Measurements from ENCODE around the gene KRTAP5-3.
"Not testable (repeated sequence)": the region's sequence is repeated elsewhere in the genome, so short reads cannot be mapped to it uniquely, and the experiment has no call there.

Gene KRTAP5-3

GRCh38 chr11:1592628-1593027 is 15.6 kb downstream of the KRTAP5-3 start:
- DNase-seq (ENCODE audit: low spot score): no peak

GRCh38 chr11:1589996-1590395 is 18.3 kb downstream of the KRTAP5-3 start:
- Histone ChIP-seq H3K27me3 (ENCODE audit: insufficient read depth, poor library complexity, severe bottlenecking) (no peaks in the 10 kb centered on the region), H3K36me3 (ENCODE audit: low read depth) (no peaks in the 10 kb centered on the region), H3K27ac (ENCODE audit: poor library complexity, severe bottlenecking) (no peak overlapping the region), H3K4me3 (ENCODE audit: severe bottlenecking) (no peak overlapping the region), H3K4me1 (ENCODE audit: insufficient read depth, poor library complexity, severe bottlenecking) (no peaks in the 10 kb centered on the region), H3K9me3 (ENCODE audit: severe bottlenecking) (no peaks in the 10 kb centered on the region)
- DNase-seq (ENCODE audit: low spot score) (no peak), ATAC-seq (ENCODE audit: low read depth) (no peak)
- no peak for TF ChIP-seq CTCF (IDR thresholded peaks at IDR 0.05; ENCODE audit: poor library complexity, severe bottlenecking)

More at GRCh38 chr11:1592628-1593027, 15.6 kb downstream of the KRTAP5-3 start:
- no peak for ATAC-seq (ENCODE audit: low read depth)
- Histone ChIP-seq H3K9me3 (ENCODE audit: severe bottlenecking) (no peaks in the 10 kb centered on the region), H3K36me3 (ENCODE audit: low read depth) (no peaks in the 10 kb centered on the region), H3K27ac (ENCODE audit: poor library complexity, severe bottlenecking) (no peak overlapping the region), H3K4me1 (ENCODE audit: insufficient read depth, poor library complexity, severe bottlenecking) (no peaks in the 10 kb centered on the region), H3K27me3 (ENCODE audit: insufficient read depth, poor library complexity, severe bottlenecking) (no peaks in the 10 kb centered on the region), H3K4me3 (ENCODE audit: severe bottlenecking) (no peak overlapping the region)
- no peak for TF ChIP-seq CTCF (IDR thresholded peaks at IDR 0.05; ENCODE audit: poor library complexity, severe bottlenecking)

GRCh38 chr11:1589191-1589963 is 18.9 kb downstream of the KRTAP5-3 start:
- peak; percentile 68 for ATAC-seq (ENCODE audit: low read depth)
- not testable (repeated sequence) for H3K36me3 ChIP-seq (ENCODE audit: low read depth); H3K4me3 ChIP-seq (ENCODE audit: severe bottlenecking); DNase-seq (ENCODE audit: low spot score); H3K27ac ChIP-seq (ENCODE audit: poor library complexity, severe bottlenecking); H3K9me3 ChIP-seq (ENCODE audit: severe bottlenecking); H3K27me3 ChIP-seq (ENCODE audit: insufficient read depth, poor library complexity, severe bottlenecking); H3K4me1 ChIP-seq (ENCODE audit: insufficient read depth, poor library complexity, severe bottlenecking)

- Histone ChIP-seq H3K9me3 (ENCODE audit: severe bottlenecking) (no peaks in the 10 kb centered on the region), H3K27me3 (ENCODE audit: insufficient read depth, poor library complexity, severe bottlenecking) (no peaks in the 10 kb centered on the region), H3K4me3 (ENCODE audit: severe bottlenecking) (no peak overlapping the region), H3K4me1 (ENCODE audit: insufficient read depth, poor library complexity, severe bottlenecking) (no peaks in the 10 kb centered on the region), H3K36me3 (ENCODE audit: low read depth) (no peaks in the 10 kb centered on the region), H3K27ac (ENCODE audit: poor library complexity, severe bottlenecking) (no peak overlapping the region)
- DNase-seq (ENCODE audit: low spot score) (no peak), ATAC-seq (ENCODE audit: low read depth) (no peak)
- TF ChIP-seq CTCF (IDR thresholded peaks at IDR 0.05; ENCODE audit: poor library complexity, severe bottlenecking): no peak
Observed at GRCh38 chr11:1586699-1587098, 21.6 kb downstream of the KRTAP5-3 start.

GRCh38 chr11:1584661-1585370 is 23.4 kb downstream of the KRTAP5-3 start, which contains the start of gene KRTAP5-1:
KRTAP5-1 (minus strand) TSS chr11:1585283; CDS start chr11:1585249, 34 bp downstream.
- not testable (repeated sequence) for H3K36me3 ChIP-seq (ENCODE audit: low read depth); H3K4me3 ChIP-seq (ENCODE audit: severe bottlenecking); DNase-seq (ENCODE audit: low spot score); H3K27me3 ChIP-seq (ENCODE audit: insufficient read depth, poor library complexity, severe bottlenecking); H3K4me1 ChIP-seq (ENCODE audit: insufficient read depth, poor library complexity, severe bottlenecking); H3K9me3 ChIP-seq (ENCODE audit: severe bottlenecking); H3K27ac ChIP-seq (ENCODE audit: poor library complexity, severe bottlenecking); ATAC-seq (ENCODE audit: low read depth)

- not testable (repeated sequence) for H3K4me3 ChIP-seq (ENCODE audit: severe bottlenecking); DNase-seq (ENCODE audit: low spot score); ATAC-seq (ENCODE audit: low read depth); H3K27ac ChIP-seq (ENCODE audit: poor library complexity, severe bottlenecking); H3K36me3 ChIP-seq (ENCODE audit: low read depth); H3K4me1 ChIP-seq (ENCODE audit: insufficient read depth, poor library complexity, severe bottlenecking); H3K27me3 ChIP-seq (ENCODE audit: insufficient read depth, poor library complexity, severe bottlenecking); H3K9me3 ChIP-seq (ENCODE audit: severe bottlenecking)
Observed at GRCh38 chr11:1582909-1583308, 25.4 kb downstream of the KRTAP5-3 start.
